H1 (cell line): ENCODE measurements around the gene SAMD4A. TPM values are rescaled to one million over a fixed set of nuclear protein-coding genes. Genes with fewer than 3 reads are reported as not detected.

Source experiments
- ASH2L ChIP-seq: fragments of 200-600, 300-600 bp; sonication (generic); IDR thresholded peaks from one replicate; pipeline ENCODE4 v1.7.1; 2017; ENCODE audit warnings: low read length
- CHD7 ChIP-seq: fragments of 300-600 bp; sonication (generic); IDR thresholded peaks from 2 replicates; pipeline ENCODE4 v1.7.1; 2012; ENCODE audit warnings: low read length, moderate library complexity, mild to moderate bottlenecking, inconsistent platforms; ENCODE audit not compliant: insufficient replicate concordance
- polyA plus RNA-seq, 7 experiments: library from polyadenylated mRNA; depleted of rRNA in 3 of 7; stranded (reverse) in 5 of 7; unstranded in 2 of 7; fragments of >200 nt in 5 of 7; fragments of 200-250 nt in 2 of 7; gene quantifications; 1 replicate in 5 of 7; 2 replicates in 1 of 7; 4 replicates in 1 of 7; pipeline versions ENCODE4 v1.2.1 to v1.2.3, GENCODE V29; 2011 to 2013; ENCODE audit warnings: missing spikeins in 2 of 7, mixed read lengths in 2 of 7
- total RNA-seq: library from RNA; stranded (reverse); fragmentation: NEBNext Ultra II Directional; extraction: Animal tissue kit (Norgen Biotek cat#: 25700); gene quantifications from 2 replicates; pipeline ENCODE4 v1.2.1, GENCODE V29; 2021

The SAMD4A gene
- total and polyA plus RNA-seq, 2 of the 8 experiments (the other 6 are each of a cell fraction or from before 2014, with no cell fraction given), result 2.4 to 12.3 TPM

GRCh38 chr14:54727929-54728328 lies 161.0 kb downstream of the SAMD4A start (continued):
- TF ChIP-seq CHD7, result no peak
- TF ChIP-seq ASH2L, result no peak
